Neural progenitor cell (in vitro differentiated cells): ENCODE data around the gene CUL4B.

Experiments used
- EZH2 ChIP-seq: fragments of 200-600 bp; sonication (generic); IDR thresholded peaks from 2 replicates; pipeline ENCODE4 v1.6.1; 2017; ENCODE audit warnings: antibody characterized with exemption, mild to moderate bottlenecking, moderate library complexity
- TF ChIP-seq, protein P1 (sequence below): fragments of 200-600 bp; sonication (generic); IDR thresholded peaks from 2 replicates; pipeline ENCODE4 v1.5.1; 2017; ENCODE audit warnings: antibody characterized with exemption, mild to moderate bottlenecking

DNA sequence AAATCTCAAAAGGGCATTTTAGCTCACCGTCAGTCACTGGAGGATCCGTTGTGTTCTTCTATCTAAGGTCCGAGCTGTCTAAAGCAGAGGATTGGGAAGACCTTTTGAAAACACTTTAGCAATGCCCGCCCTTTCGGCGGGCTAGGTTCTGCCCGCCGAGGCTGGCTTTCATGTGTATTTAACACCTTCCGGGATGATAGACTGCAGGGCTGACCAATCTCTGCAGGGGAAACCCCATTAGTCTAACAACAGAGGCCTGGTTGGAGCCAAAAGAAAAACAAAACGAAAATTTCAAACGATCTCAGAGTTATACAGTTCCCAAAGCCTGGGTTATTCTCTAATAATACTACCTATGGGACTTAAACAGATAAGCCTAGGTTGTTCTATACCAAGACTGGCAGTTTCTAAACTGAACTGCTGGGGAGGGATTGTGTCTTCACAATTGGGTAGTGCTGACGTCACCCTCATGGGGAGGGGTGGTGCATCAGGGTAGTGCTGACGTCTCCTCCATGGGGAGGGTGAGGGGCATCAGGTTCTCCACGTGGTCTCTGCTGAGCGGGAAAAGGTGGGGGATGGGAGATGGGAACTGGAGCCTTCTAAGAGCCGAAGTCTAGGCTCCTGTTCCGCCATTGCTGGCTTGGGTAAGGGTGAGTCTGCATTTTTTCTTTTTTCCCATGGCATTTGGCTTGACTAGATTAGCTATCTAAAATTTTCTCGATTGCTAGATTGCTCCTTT, 14.8 kb upstream of the CUL4B start:
- TF ChIP-seq, protein P1, sequence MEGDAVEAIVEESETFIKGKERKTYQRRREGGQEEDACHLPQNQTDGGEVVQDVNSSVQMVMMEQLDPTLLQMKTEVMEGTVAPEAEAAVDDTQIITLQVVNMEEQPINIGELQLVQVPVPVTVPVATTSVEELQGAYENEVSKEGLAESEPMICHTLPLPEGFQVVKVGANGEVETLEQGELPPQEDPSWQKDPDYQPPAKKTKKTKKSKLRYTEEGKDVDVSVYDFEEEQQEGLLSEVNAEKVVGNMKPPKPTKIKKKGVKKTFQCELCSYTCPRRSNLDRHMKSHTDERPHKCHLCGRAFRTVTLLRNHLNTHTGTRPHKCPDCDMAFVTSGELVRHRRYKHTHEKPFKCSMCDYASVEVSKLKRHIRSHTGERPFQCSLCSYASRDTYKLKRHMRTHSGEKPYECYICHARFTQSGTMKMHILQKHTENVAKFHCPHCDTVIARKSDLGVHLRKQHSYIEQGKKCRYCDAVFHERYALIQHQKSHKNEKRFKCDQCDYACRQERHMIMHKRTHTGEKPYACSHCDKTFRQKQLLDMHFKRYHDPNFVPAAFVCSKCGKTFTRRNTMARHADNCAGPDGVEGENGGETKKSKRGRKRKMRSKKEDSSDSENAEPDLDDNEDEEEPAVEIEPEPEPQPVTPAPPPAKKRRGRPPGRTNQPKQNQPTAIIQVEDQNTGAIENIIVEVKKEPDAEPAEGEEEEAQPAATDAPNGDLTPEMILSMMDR, result no peak
- TF ChIP-seq EZH2, result no peak
